HG03521 (cell line): ENCODE data around the gene CPNE5.

Experiments
- ATAC-seq: cut with Tn5 transposase; IDR thresholded peaks from one replicate; pipeline ENCODE4 v1.9.1; 2021; ENCODE audit warnings: mild to moderate bottlenecking, moderate library complexity; ENCODE audit not compliant: unreplicated experiment

The CPNE5 gene

GRCh38 chr6:36836111-36837021 lies 2.9 kb downstream of the CPNE5 start:
- ATAC-seq = no peak

DNA sequence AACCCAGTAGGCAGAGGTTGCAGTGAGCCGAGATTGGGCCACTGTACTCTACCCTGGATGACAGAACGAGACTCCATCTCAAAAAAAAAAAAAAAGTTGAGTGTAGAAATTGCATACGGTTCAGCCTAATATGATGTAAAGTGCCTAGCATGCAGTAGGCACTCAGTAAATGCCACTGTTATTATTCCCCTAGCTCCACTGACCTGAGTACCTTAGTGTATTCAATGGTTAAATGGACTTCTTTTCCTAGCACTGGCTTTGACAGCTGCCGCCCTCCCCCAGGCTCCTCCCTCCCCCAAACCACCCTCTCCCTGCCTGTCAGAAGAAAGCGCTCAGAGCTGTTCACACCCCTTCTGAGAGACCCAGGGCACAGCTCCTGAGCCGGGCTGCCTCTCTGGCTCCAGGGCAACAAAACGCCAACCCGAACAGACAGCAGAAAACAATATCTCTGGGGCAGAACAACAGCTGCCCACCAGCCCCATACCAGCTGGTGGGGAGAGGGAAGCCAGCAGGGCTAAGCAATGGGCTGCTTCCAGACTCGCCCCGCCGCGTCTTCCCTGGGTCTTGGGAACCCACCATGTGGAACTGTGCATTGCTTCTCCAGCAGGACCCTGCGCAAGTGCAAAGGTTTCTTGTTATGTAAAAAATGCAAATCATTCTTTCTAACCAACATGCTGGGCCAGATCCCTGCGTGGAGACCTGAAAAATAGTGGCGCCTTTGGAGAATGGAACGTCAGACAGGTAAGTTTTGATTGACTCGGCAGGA lies 4.5 kb downstream of the CPNE5 start:
- ATAC-seq = no peak

DNA sequence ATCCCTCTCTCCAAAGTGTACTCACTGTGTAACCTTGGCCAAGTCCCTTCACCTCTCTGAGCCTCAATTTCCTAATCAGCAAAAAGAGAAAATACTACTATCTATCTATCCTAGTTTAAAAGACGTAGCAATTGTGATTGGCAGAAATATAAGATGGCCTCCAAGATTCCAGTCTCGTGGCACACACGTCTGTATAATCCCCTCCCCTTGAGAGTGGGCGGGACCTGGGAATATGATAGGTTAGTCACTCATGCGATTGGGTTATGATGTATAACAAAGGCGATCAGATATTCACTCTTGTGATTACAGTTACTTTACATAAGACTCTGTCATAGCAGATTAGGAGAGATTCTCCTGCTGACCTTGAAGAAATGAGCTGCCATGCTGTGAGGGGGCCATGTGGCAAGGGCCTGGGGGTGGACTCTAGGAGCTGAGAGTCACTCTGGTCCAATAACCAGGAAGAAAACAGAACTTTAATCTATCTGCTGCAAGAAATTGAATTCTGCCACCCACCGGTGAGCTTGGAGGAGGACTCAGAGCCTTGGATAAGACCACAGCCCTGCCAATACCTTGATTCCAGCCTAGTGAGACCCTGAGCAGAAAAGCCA lies 6.0 kb downstream of the CPNE5 start:
- ATAC-seq = no peak

GRCh38 chr6:36832313-36832712 lies 6.9 kb downstream of the CPNE5 start:
- no peak for ATAC-seq

- ATAC-seq = no peak
Measured at GRCh38 chr6:36830577-36830976, 8.7 kb downstream of the CPNE5 start.

GRCh38 chr6:36829919-36830544 lies 9.2 kb downstream of the CPNE5 start:
- no peak for ATAC-seq

DNA sequence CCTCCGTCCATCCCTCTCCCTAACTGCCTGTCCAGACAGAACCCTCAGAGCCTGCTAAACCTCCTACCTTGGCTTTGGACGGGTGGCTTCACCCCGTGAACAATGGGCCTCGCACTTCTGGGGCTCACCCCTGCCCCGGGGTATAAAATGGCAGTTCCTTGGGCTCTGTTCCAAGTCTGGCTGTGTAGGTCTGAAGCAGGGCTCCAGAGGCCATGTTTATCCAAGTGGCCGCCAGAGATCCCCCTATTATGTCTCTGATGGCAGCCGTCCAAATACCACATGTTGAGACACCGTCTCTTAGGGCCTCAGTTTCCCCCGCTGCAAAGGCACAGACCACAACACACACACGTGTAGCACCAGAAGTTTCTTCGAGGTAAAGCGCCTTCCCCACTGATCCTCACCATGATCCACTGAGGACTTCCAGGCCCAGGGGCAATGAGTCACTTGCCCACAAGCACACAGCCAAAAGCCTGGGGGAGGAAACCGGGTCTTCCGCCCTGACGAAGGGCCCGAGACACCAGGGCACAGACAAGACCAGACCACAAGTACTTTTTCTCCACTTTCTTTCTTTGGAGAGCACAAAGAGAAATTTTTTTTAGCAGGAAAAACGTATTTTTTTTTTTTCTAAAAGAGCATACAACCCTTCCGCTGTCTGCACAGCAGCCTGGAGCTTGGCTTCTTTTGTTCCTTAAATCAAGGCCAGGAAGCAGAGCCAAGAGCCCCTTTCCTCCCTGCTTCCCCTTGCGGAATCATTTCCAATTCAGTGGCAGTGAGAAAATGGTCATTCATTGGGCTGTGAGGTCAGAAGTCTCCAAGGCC lies 11.8 kb downstream of the CPNE5 start:
- ATAC-seq = no peak

DNA sequence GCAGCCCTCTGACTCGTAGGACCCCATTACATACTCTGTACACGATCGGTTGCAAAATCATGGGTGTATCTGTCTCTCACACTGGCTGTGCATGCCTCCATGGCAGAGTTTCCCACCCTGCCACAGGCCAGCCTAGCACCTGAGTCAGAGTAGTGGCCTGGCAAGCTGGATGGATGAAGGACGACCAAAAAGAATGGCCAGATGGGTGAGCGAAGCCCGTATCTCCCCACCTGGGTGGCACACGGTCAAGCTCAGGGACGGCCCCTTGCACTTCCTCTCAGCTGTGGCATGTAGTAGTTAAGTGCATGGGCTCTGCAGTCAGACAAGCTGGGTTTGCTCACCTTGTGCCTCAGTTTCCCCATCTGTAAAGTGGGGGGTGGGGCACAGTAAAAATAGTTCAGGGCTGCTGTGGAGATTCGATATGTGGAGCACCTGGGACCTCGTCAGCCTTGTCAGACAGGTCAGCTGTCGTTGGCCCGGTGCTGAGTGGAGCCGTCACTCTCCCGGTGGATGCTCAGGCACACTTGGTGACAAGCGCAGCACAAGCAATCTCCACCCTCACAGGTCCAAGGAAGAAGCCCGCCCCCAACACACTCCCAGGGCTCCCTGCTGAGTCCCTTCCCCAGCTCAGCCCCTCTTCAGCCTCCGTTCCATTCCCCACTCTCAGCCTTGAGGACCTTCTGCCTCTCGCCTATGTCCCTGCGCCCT lies 12.6 kb downstream of the CPNE5 start:
- ATAC-seq = no peak

GRCh38 chr6:36825994-36826393 lies 13.2 kb downstream of the CPNE5 start:
- ATAC-seq = no peak

DNA sequence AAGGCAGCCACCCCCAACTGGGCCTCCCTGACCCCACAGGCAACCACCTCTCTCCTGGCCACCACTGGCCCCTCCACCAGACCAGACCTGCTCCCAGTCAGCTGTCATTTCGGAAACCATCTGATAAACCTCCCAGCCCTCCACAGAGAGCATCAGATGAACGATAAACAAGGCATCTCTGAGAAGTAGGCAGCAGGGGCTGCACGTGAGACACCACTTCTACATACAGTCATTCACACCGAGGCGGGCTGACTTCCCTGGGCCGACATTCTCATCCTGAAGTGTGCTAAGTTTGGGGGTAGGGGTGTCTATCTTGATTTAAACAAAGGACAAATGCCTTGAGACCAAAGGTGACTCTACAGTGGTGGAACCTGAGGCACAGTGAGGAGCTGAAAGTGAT lies 13.8 kb downstream of the CPNE5 start:
- no peak for ATAC-seq

- no peak for ATAC-seq
Measured at GRCh38 chr6:36824253-36824652, 15.0 kb downstream of the CPNE5 start.

GRCh38 chr6:36823421-36824096 lies 15.7 kb downstream of the CPNE5 start:
- no peak for ATAC-seq

GRCh38 chr6:36822506-36823269 lies 16.6 kb downstream of the CPNE5 start:
- no peak for ATAC-seq

DNA sequence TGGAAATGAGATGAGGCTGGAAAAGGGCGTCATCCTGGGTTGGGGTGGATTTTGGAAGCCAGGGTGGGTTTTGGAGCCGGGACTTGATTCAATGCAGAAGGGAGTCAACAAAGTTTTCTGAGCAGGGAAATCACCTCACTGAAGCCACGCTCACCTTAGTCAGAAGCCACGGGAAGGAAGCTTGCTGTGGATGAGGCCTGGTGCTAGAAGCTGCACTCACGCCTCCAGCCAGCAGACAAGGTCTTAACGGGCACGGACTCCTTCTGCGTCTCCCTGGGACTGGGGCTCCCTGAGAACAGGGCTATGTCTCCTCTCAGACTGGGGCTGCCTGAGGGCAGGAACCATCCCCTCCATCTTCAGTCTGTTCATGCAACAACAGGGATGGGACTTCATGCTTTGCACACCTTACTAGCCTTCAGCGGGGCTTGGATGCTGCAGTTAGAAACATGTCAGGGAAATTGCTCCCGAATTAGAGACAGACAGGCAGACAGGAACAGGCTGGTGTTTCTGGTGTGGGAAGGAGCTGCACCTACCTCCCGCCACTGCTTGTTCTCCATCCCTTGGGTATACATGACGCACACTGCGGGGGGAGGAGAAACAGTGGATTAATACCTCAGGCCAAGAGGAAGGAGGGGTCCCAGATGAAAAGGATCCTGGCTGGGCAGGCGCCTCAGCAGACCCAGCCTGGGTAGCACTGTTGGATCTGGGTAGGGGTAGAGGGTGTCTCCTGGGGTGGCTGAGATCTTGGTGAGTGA lies 17.5 kb downstream of the CPNE5 start:
- no peak for ATAC-seq

DNA sequence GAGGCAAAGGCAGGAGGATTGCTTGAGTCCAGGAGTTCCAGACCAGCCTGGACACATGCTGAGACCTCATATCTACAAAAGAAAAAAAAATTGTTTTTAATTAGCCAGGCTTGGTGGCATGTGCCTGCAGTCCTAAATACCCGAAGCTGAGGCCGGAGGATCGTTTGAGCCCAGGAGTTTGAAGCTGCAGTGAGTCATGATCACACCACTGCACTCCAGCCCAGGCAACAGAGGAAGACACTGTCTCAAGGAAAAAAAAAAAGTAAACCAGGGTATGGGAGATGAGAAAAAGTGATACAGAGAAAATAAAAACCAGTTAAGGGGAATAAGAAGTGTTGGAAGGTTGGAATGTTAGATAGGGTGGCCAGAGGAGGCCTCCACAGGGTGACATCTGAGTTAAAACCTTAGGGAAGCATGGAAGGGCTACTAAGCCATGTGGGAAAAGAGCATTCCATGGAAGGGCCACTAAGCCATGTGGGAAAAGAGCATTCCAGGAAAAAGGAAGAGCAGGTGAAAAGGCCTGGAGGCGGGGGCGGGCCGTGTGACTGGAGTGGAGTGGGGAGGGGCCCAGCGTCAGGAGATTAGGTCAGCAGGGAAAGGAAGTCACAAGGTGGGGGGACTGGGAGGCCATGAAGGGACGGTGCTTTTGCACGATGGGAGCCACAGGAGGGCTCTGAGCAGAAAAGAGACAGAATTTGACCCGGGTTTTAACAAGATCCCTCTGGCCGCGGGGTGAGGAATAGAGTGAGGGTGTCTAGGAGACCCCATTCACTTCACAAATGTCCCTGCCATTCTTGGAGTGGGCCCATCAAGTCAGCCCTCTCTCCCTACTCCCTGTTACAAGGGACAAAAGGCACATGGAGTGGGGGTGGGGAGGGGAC lies 18.3 kb downstream of the CPNE5 start:
- ATAC-seq = no peak

GRCh38 chr6:36818756-36819155 lies 20.5 kb downstream of the CPNE5 start:
- no peak for ATAC-seq

DNA sequence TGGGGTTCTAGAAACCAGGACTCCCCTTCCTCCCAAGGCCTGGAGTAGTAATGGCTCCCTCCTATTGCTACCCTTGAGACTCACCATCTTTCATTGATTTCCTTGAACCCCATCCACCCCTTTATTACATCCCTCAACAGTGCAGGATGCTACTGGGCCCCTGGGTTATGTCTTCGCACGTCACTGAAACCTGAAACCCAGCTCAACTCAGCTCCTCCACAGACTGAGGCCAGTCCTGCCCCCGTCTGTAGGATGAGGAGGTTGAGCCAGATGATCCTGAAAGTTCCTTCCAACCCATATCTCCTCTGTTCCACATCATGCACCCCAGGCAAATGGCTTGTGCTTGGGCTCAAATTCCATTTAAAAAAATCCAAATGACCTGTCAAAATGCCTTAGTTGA lies 21.4 kb downstream of the CPNE5 start:
- no peak for ATAC-seq
